ENCODE data around the gene PALMD. TPM values are rescaled to one million over a fixed set of nuclear protein-coding genes. Genes with fewer than 3 reads are reported as not detected.

The PALMD gene
- total and polyA plus RNA-seq, 2 donors = 19.0 to 21.1 TPM

DNA sequence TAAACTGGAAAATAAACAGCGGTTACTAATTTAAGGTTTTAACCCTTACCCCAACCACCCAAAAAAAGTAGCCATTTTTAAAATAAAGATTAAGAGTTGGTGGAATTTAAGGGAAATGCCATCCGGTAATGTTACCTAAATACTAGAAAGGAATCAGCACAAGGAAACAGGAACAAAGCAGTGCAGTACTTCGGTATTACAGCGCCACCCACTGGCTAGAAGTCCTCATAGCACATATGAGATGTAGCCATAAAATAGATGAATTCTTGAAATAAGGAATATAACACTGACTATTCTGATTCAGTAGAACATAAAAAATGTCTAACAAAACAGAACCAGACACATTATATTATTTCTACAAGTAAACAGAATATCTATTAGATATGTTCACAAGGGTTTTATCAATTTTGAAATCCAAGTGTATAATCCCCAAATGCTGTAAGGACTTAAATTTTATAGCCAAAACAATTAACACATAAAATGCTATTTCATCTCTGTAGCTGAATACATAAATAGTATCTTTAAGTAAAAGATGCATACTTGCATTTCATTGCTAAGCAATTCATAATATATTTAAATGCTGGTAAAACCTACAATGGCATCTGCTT is 61.7 kb downstream of the PALMD start:
- Histone ChIP-seq H3K4me3 (ENCODE audit: low read depth, low read length) (no peak overlapping the region), H3K27ac (ENCODE audit: low read depth) (no peak overlapping the region), H3K36me3 (ENCODE audit: insufficient read depth) (peaks cover 4% of the 10 kb centered on the region), H3K4me1 (ENCODE audit: insufficient read depth) (no peaks in the 10 kb centered on the region)
- peak; percentile 29 for DNase-seq (ENCODE audit: extremely low spot score)
- 22% methylated on average over 4 of the region's 4 CpGs for WGBS

GRCh38 chr1:99710994-99711393 is 65.1 kb downstream of the PALMD start:
- H3K27ac ChIP-seq (ENCODE audit: low read depth) = no peak overlapping the region
- no peaks in the 10 kb centered on the region for H3K4me1 ChIP-seq (ENCODE audit: insufficient read depth)
- no peak overlapping the region for H3K4me3 ChIP-seq (ENCODE audit: low read depth, low read length)
- no peak for DNase-seq (ENCODE audit: extremely low spot score)
- peaks cover 5% of the 10 kb centered on the region for H3K36me3 ChIP-seq (ENCODE audit: insufficient read depth)
- WGBS = 98% methylated on average over 4 of the region's 4 CpGs

GRCh38 chr1:99713006-99713405 is 67.1 kb downstream of the PALMD start:
- H3K27ac ChIP-seq (ENCODE audit: low read depth) = no peak overlapping the region
- no peak overlapping the region for H3K4me3 ChIP-seq (ENCODE audit: low read depth, low read length)
- WGBS = 98% methylated on average over 2 of the region's 2 CpGs
- H3K36me3 ChIP-seq (ENCODE audit: insufficient read depth) = peaks cover 5% of the 10 kb centered on the region
- DNase-seq (ENCODE audit: extremely low spot score) = no peak
- H3K4me1 ChIP-seq (ENCODE audit: insufficient read depth) = no peaks in the 10 kb centered on the region

- WGBS = 95% methylated on average over 1 of the region's 1 CpG
- H3K36me3 ChIP-seq (ENCODE audit: insufficient read depth) = peaks cover 4% of the 10 kb centered on the region
- no peak overlapping the region for H3K27ac ChIP-seq (ENCODE audit: low read depth)
- no peaks in the 10 kb centered on the region for H3K4me1 ChIP-seq (ENCODE audit: insufficient read depth)
- H3K4me3 ChIP-seq (ENCODE audit: low read depth, low read length) = no peak overlapping the region
- DNase-seq (ENCODE audit: extremely low spot score) = no peak
Measured at GRCh38 chr1:99717005-99717404, 71.1 kb downstream of the PALMD start.

DNA sequence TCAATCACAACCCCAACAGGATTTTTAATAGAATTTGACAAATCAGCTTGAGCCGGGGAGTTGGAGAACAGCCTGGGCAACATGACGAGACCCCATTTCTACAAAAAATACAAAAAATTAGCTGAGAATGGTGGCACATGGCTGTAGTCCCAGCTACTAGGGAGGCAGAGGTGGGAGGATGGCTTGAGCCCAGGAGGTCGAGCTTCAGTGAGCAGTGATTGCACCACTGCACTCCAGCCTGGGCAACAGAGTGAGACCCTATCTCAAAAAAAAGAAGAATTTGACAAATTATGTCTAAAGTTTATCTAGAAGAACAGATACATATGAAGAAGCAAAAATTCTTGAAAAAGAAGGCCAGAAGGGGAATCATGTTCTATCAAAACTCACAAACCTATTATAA is 77.3 kb downstream of the PALMD start:
- WGBS = 96% methylated on average over 3 of the region's 3 CpGs
- no peaks in the 10 kb centered on the region for H3K36me3 ChIP-seq (ENCODE audit: insufficient read depth)
- no peak overlapping the region for H3K27ac ChIP-seq (ENCODE audit: low read depth)
- DNase-seq (ENCODE audit: extremely low spot score) = no peak
- H3K4me3 ChIP-seq (ENCODE audit: low read depth, low read length) = no peak overlapping the region
- no peaks in the 10 kb centered on the region for H3K4me1 ChIP-seq (ENCODE audit: insufficient read depth)

DNA sequence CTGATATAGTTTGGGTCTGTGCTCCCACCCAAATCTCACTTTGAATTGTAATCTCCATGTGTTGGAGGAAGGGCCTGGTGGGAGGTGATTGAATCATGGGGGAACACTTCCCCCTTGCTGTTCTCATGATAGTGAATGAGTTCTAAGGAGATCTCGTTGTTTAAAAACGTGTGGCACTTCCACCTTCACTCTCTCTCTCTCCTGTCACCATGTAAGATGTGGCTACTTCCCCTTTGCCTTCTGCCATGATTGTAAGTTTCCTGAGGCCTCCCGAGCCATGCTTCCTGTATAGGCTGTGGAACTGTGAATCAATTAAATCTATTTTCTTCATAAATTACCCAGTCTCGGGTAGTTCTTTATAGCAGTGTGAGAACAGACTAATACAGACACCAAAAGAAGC is 80.1 kb downstream of the PALMD start:
- Histone ChIP-seq H3K36me3 (ENCODE audit: insufficient read depth) (no peaks in the 10 kb centered on the region), H3K4me3 (ENCODE audit: low read depth, low read length) (no peak overlapping the region), H3K4me1 (ENCODE audit: insufficient read depth) (no peaks in the 10 kb centered on the region), H3K27ac (ENCODE audit: low read depth) (no peak overlapping the region)
- 68% methylated on average over 4 of the region's 4 CpGs for WGBS
- no peak for DNase-seq (ENCODE audit: extremely low spot score)

DNA sequence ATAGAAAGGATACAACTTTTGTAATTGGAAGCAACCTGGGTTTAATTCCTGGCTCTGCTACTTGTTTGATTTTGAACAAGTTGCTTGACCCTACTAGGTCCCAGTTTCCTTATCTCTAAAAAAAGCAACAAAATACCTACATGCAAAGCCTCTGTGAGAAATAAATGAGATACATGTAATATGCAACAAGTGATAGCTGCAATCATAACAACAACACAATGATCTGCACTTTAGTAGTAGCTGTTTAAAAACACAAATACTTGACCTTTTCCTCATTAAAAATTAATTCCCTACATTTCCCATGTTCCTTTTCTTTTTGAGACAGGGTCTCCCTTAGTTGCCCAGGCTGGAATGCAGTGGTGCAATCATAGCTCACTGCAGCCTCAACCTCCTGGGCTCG is 80.5 kb downstream of the PALMD start:
- Histone ChIP-seq H3K27ac (ENCODE audit: low read depth) (no peak overlapping the region), H3K36me3 (ENCODE audit: insufficient read depth) (no peaks in the 10 kb centered on the region), H3K4me1 (ENCODE audit: insufficient read depth) (no peaks in the 10 kb centered on the region), H3K4me3 (ENCODE audit: low read depth, low read length) (no peak overlapping the region)
- no peak for DNase-seq (ENCODE audit: extremely low spot score)
- 95% methylated on average over 1 of the region's 1 CpG for WGBS

GRCh38 chr1:99726818-99727217 is 80.9 kb downstream of the PALMD start:
- no peak for DNase-seq (ENCODE audit: extremely low spot score)
- H3K27ac ChIP-seq (ENCODE audit: low read depth) = no peak overlapping the region
- 85% methylated on average over 2 of the region's 2 CpGs for WGBS

GRCh38 chr1:99727575-99728185 is 81.8 kb downstream of the PALMD start:
- Histone ChIP-seq H3K27ac (ENCODE audit: low read depth) (no peak overlapping the region), H3K36me3 (ENCODE audit: insufficient read depth) (no peaks in the 10 kb centered on the region), H3K4me3 (ENCODE audit: low read depth, low read length) (no peak overlapping the region), H3K4me1 (ENCODE audit: insufficient read depth) (no peaks in the 10 kb centered on the region)
- WGBS = 70% methylated on average over 4 of the region's 4 CpGs
- no peak for DNase-seq (ENCODE audit: extremely low spot score)

More at GRCh38 chr1:99726818-99727217, 80.9 kb downstream of the PALMD start:
- Histone ChIP-seq H3K4me1 (ENCODE audit: insufficient read depth) (no peaks in the 10 kb centered on the region), H3K4me3 (ENCODE audit: low read depth, low read length) (no peak overlapping the region), H3K36me3 (ENCODE audit: insufficient read depth) (no peaks in the 10 kb centered on the region)

- Histone ChIP-seq H3K27ac (ENCODE audit: low read depth) (no peak overlapping the region), H3K36me3 (ENCODE audit: insufficient read depth) (no peaks in the 10 kb centered on the region), H3K4me1 (ENCODE audit: insufficient read depth) (no peaks in the 10 kb centered on the region), H3K4me3 (ENCODE audit: low read depth, low read length) (no peak overlapping the region)
- DNase-seq (ENCODE audit: extremely low spot score) = no peak
- 77% methylated on average over 4 of the region's 4 CpGs for WGBS
Measured at GRCh38 chr1:99728494-99729235, 82.8 kb downstream of the PALMD start.

DNA sequence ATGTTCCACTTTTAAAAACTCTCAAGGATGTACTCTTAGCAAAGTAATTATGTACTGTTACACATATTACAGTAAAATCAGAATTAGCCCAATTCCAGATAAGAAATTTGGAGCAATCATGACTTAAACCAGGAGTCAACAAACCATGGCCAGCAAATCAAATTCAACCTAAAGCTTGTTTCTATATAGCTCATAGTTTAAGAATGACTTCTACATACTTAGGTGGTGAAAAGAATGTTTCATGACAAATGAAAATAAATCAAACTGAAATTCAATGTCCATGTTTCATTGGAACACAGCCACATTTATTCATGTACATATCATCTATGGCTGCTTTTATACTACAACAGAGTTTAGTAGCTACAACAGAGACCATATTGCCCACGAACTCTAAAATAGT is 85.5 kb downstream of the PALMD start:
- H3K4me3 ChIP-seq (ENCODE audit: low read depth, low read length) = no peak overlapping the region
- WGBS = 93% methylated on average over 1 of the region's 1 CpG
- no peak overlapping the region for H3K27ac ChIP-seq (ENCODE audit: low read depth)
- no peaks in the 10 kb centered on the region for H3K36me3 ChIP-seq (ENCODE audit: insufficient read depth)
- no peak for DNase-seq (ENCODE audit: extremely low spot score)
- H3K4me1 ChIP-seq (ENCODE audit: insufficient read depth) = no peaks in the 10 kb centered on the region

- Histone ChIP-seq H3K36me3 (ENCODE audit: insufficient read depth) (no peaks in the 10 kb centered on the region), H3K4me3 (ENCODE audit: low read depth, low read length) (no peak overlapping the region), H3K27ac (ENCODE audit: low read depth) (no peak overlapping the region), H3K4me1 (ENCODE audit: insufficient read depth) (no peaks in the 10 kb centered on the region)
- no peak for DNase-seq (ENCODE audit: extremely low spot score)
- 70% methylated on average over 2 of the region's 2 CpGs for WGBS
Measured at GRCh38 chr1:99735852-99736251, 89.9 kb downstream of the PALMD start.

DNA sequence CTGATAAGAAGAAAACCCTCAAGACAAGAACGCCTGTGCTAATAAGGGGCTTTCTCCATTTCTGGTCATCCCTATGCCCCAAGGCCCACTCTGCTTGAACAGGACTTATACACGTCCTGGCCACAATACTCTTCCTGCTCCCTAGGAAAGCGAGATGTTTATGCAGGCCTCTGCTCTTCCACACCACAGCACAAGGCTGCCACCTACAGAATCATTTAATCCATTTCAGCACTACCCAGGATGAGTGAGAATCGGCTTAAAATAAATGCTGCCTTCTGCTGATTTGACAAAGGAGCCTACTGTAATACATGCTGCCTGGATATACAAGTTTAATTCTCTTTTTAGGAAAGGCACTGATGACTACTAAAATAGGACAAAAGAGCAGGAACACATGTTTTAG is 91.1 kb downstream of the PALMD start:
- Histone ChIP-seq H3K4me1 (ENCODE audit: insufficient read depth) (no peaks in the 10 kb centered on the region), H3K36me3 (ENCODE audit: insufficient read depth) (peaks cover 6% of the 10 kb centered on the region), H3K27ac (ENCODE audit: low read depth) (no peak overlapping the region), H3K4me3 (ENCODE audit: low read depth, low read length) (no peak overlapping the region)
- no peak for DNase-seq (ENCODE audit: extremely low spot score)
- 38% methylated on average over 4 of the region's 4 CpGs for WGBS

- H3K4me1 ChIP-seq (ENCODE audit: insufficient read depth) = no peaks in the 10 kb centered on the region
- peaks cover 7% of the 10 kb centered on the region for H3K36me3 ChIP-seq (ENCODE audit: insufficient read depth)
- no peak for DNase-seq (ENCODE audit: extremely low spot score)
- no peak overlapping the region for H3K27ac ChIP-seq (ENCODE audit: low read depth)
- no peak overlapping the region for H3K4me3 ChIP-seq (ENCODE audit: low read depth, low read length)
- WGBS = 61% methylated on average over 6 of the region's 6 CpGs
Measured at GRCh38 chr1:99738858-99739465, 93.0 kb downstream of the PALMD start.

All from urinary bladder (tissue), 4 donors.